Gastrocnemius medialis (tissue), 4 donors: Measurements from ENCODE around the gene FUZ. TPM values are rescaled to one million over a fixed set of nuclear protein-coding genes. Genes with fewer than 3 reads are reported as not detected.
A peak's percentile ranks its signal among the peaks of the same experiment; 100 is the strongest.

Experiments used
- ATAC-seq, 2 donors: fragments of 150-250 bp; one replicate each; pipeline ENCODE4 v1.9.1; 2016
- DNase-seq, 2 donors: peaks; one replicate each; pipeline ENCODE4 v3.0.0-alpha.2; 2019
- H3K27ac ChIP-seq, 4 donors: fragments of 200-600 bp; sonication (generic); 1 replicate in 1 of 4; 2 replicates in 3 of 4; pipeline ENCODE4 v1.5.1; 2016 to 2018; ENCODE audit warnings: mild to moderate bottlenecking in 2 of 4, moderate library complexity in 1 of 4
- H3K27me3 ChIP-seq, 3 donors: fragments of 200-600 bp; sonication (generic) in 2 of 3; 1 replicate in 1 of 3; 2 replicates in 2 of 3; pipeline versions ENCODE4 v1.5.1 to v1.6.0; 2016 to 2019; ENCODE audit warnings: mild to moderate bottlenecking in 1 of 3, moderate library complexity in 1 of 3
- H3K36me3 ChIP-seq, 2 donors: fragments of 200-600 bp; sonication (generic) in 1 of 2; one replicate each; pipeline ENCODE4 v1.5.1; 2017 to 2018
- H3K4me1 ChIP-seq, 2 donors: fragments of 200-600 bp; sonication (generic) in 1 of 2; one replicate each; pipeline ENCODE4 v1.5.1; 2016 to 2017; ENCODE audit warnings: mild to moderate bottlenecking in 2 of 2
- H3K4me3 ChIP-seq, 4 donors: fragments of 200-600 bp; sonication (generic) in 3 of 4; 1 replicate in 1 of 4; 2 replicates in 3 of 4; pipeline ENCODE4 v1.5.1; 2016 to 2019; ENCODE audit warnings: mild to moderate bottlenecking in 2 of 4
- H3K9me3 ChIP-seq, 3 donors: fragments of 200-600 bp; sonication (generic) in 2 of 3; 1 replicate in 1 of 3; 2 replicates in 2 of 3; pipeline ENCODE4 v1.5.1; 2016 to 2019
- POLR2A ChIP-seq, 2 donors: fragments of 450-650 bp; IDR thresholded peaks; one replicate each; pipeline ENCODE4 v1.6.1; 2017; ENCODE audit warnings: antibody characterized with exemption in 2 of 2, mild to moderate bottlenecking in 2 of 2, moderate library complexity in 2 of 2
- in situ Hi-C, 4 donors: fragments of 200-750 bp; cut with MboI; loops; one replicate each; pipeline versions ENCODE4 v1.15.0 to v1.8.0; 2017; ENCODE audit warnings: low sequenced_read_pairs in 4 of 4
- intact Hi-C: fragments of 100-400 bp; cut with DNase I; formaldehyde crosslinking; loops from one replicate; pipeline ENCODE4 v1.15.1; 2023; ENCODE audit warnings: low total_unique reads
- total RNA-seq, 4 donors: library from RNA; depleted of rRNA; stranded (reverse); fragments of >200 nt; gene quantifications; one replicate each; pipeline versions ENCODE4 v1.1.0 to v1.2.3, GENCODE V29; 2016
- TF ChIP-seq, protein P1 (sequence below), 5 experiments: fragments of 450-650 bp in 3 of 5; fragments of 200-600 bp in 2 of 5; sonication (generic) in 2 of 5; IDR thresholded peaks in 4 of 5; conservative IDR thresholded peaks in 1 of 5; 1 replicate in 4 of 5; 2 replicates in 1 of 5; pipeline ENCODE4 v1.5.1; 2016 to 2019; ENCODE audit warnings: antibody characterized with exemption in 5 of 5, mild to moderate bottlenecking in 3 of 5, moderate library complexity in 3 of 5

The FUZ gene
- total RNA-seq, 4 donors from 2014 or later: 14.2 to 35.5 (median 26.0) TPM

GRCh38 chr19:49766930-49767299 is 46.2 kb downstream of the FUZ start, which contains the start of gene AP2A1:
TSS of gene AP2A1 (plus strand) at chr19:49767001. CDS start at chr19:49767134, 133 bp downstream.
- no peaks in the 10 kb centered on the region for H3K27me3 ChIP-seq
- H3K27ac ChIP-seq: peak within 1 kb of the TSS; percentile 91 to 98 (median 97)
- no peaks in the 10 kb centered on the region for H3K36me3 ChIP-seq
- H3K9me3 ChIP-seq: no peaks in the 10 kb centered on the region
- peaks cover 19 to 22% of the 10 kb centered on the region in 2 donors for H3K4me1 ChIP-seq
- TF ChIP-seq, protein P1, sequence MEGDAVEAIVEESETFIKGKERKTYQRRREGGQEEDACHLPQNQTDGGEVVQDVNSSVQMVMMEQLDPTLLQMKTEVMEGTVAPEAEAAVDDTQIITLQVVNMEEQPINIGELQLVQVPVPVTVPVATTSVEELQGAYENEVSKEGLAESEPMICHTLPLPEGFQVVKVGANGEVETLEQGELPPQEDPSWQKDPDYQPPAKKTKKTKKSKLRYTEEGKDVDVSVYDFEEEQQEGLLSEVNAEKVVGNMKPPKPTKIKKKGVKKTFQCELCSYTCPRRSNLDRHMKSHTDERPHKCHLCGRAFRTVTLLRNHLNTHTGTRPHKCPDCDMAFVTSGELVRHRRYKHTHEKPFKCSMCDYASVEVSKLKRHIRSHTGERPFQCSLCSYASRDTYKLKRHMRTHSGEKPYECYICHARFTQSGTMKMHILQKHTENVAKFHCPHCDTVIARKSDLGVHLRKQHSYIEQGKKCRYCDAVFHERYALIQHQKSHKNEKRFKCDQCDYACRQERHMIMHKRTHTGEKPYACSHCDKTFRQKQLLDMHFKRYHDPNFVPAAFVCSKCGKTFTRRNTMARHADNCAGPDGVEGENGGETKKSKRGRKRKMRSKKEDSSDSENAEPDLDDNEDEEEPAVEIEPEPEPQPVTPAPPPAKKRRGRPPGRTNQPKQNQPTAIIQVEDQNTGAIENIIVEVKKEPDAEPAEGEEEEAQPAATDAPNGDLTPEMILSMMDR (IDR thresholded peaks at IDR 0.05 in 4 of 5, conservative IDR thresholded peaks at IDR 0.05 in 1 of 5): no peak
- peak; percentile 37 to 64 for TF ChIP-seq POLR2A (IDR thresholded peaks at IDR 0.05)
- in situ Hi-C loops: no loop called here
- intact Hi-C loops: loop anchor here (1.0 to 10.0 kb wide), 8 partner anchors 42 to 1992 kb away; partner anchors contain the start of genes AKT1S1, ALDH16A1, CLDND2 and ETFB
- ATAC-seq: peak in 1 of 2 donors; percentile 1
- H3K4me3 ChIP-seq: peak within 1 kb of the TSS; percentile 64 to 99 (median 92)
- no peak for DNase-seq

- intact Hi-C loops (loop anchor here (1.0 to 10.0 kb wide), 8 partner anchors 43 to 1991 kb away; partner anchors contain the start of genes AKT1S1, ALDH16A1, CLDND2 and ETFB), in situ Hi-C loops (no loop called here)
- Histone ChIP-seq H3K27me3 (no peaks in the 10 kb centered on the region), H3K27ac (peak overlapping the region; percentile 91 to 98 (median 96)), H3K4me1 (peaks cover 19 to 22% of the 10 kb centered on the region in 2 donors), H3K36me3 (no peaks in the 10 kb centered on the region), H3K9me3 (no peaks in the 10 kb centered on the region), H3K4me3 (peak overlapping the region; percentile 48 to 97 (median 74))
- peak; percentile 71 to 75 for TF ChIP-seq POLR2A (IDR thresholded peaks at IDR 0.05)
- TF ChIP-seq, protein P1 (IDR thresholded peaks at IDR 0.05 in 4 of 5, conservative IDR thresholded peaks at IDR 0.05 in 1 of 5): no peak
- DNase-seq (peak; percentile 100), ATAC-seq (peak; percentile 87 to 92)
Observed at GRCh38 chr19:49766007-49766929, 46.8 kb downstream of the FUZ start.

GRCh38 chr19:49764341-49764740 is 48.8 kb downstream of the FUZ start:
- no peak for DNase-seq
- in situ Hi-C loops (no loop called here), intact Hi-C loops (loop anchor here (10.0 kb wide), 1 partner anchor 1990 kb away; the partner anchor contains the start of gene SELENOW)
- Histone ChIP-seq H3K4me3 (no peak overlapping the region), H3K9me3 (no peaks in the 10 kb centered on the region), H3K36me3 (no peaks in the 10 kb centered on the region), H3K27ac (peak overlapping the region in 1 of 4 donors; percentile 22), H3K4me1 (peaks cover 19 to 22% of the 10 kb centered on the region in 2 donors), H3K27me3 (no peaks in the 10 kb centered on the region)
- no peak for ATAC-seq
- TF ChIP-seq POLR2A (IDR thresholded peaks at IDR 0.05): no peak
- TF ChIP-seq, protein P1 (IDR thresholded peaks at IDR 0.05 in 4 of 5, conservative IDR thresholded peaks at IDR 0.05 in 1 of 5): no peak

DNA sequence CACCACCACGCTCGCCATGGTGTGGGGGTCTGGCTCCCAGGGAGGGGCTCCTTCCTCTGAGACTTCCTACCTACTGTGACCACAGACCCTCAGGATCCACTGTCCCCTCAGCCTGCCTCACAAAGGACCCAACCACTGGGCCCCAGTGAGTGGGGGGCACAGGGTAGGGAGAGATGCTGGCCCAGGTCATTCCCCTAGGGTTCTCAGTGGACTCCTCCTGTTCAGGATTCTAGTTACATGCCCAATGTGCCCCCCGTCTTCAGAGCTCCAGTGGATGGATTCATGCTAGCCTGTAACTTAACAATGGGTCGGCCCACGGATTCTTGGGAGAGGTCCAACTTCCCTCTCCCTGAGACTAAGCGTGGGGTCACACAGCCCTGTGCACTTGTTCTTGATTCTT is 49.9 kb downstream of the FUZ start, which contains the start of gene TSKS:
Gene TSKS (minus strand): TSS at position 77 of the 400 bp plus-strand sequence. CDS start 59 bp downstream, at position 18.
- intact Hi-C loops (loop anchor here (10.0 kb wide), 1 partner anchor 1988 kb away; the partner anchor contains the start of gene SELENOW), in situ Hi-C loops (no loop called here)
- Histone ChIP-seq H3K27ac (no peak within 1 kb of the TSS), H3K27me3 (no peaks in the 10 kb centered on the region), H3K9me3 (no peaks in the 10 kb centered on the region), H3K4me3 (no peak within 1 kb of the TSS), H3K4me1 (peaks cover 14 to 15% of the 10 kb centered on the region in 2 donors), H3K36me3 (no peaks in the 10 kb centered on the region)
- TF ChIP-seq POLR2A (IDR thresholded peaks at IDR 0.05): no peak
- TF ChIP-seq, protein P1 (IDR thresholded peaks at IDR 0.05 in 4 of 5, conservative IDR thresholded peaks at IDR 0.05 in 1 of 5): no peak
- ATAC-seq (no peak), DNase-seq (no peak)
